ENCODE data around the gene PKD2L1. TPM values are rescaled to one million over a fixed set of nuclear protein-coding genes. Genes with fewer than 3 reads are reported as not detected.

The PKD2L1 gene
- total RNA-seq, 1 donor from 2014 or later, result not detected

DNA sequence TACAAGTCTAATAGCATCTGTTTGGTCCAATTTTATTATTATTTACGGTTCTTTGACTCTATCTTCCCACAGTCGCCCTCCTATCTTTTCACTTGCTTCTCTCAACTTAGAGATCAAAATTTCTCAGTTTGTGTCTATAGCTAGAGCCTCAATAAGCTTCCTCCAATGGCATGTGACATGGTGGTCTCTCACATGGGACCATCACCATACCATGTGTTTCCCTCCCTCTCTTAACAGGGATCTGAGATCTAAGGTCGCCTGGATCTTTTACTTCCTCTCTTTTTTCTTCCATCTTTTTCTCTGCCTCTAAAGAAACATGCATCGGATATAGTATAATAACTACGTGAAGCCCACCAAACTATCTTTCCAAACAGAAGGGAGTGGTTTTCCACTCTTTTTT is 1.8 kb downstream of the PKD2L1 start:
- no peak overlapping the region for H3K4me3 ChIP-seq (ENCODE audit: low read depth, low read length)
- TF ChIP-seq, protein P1, sequence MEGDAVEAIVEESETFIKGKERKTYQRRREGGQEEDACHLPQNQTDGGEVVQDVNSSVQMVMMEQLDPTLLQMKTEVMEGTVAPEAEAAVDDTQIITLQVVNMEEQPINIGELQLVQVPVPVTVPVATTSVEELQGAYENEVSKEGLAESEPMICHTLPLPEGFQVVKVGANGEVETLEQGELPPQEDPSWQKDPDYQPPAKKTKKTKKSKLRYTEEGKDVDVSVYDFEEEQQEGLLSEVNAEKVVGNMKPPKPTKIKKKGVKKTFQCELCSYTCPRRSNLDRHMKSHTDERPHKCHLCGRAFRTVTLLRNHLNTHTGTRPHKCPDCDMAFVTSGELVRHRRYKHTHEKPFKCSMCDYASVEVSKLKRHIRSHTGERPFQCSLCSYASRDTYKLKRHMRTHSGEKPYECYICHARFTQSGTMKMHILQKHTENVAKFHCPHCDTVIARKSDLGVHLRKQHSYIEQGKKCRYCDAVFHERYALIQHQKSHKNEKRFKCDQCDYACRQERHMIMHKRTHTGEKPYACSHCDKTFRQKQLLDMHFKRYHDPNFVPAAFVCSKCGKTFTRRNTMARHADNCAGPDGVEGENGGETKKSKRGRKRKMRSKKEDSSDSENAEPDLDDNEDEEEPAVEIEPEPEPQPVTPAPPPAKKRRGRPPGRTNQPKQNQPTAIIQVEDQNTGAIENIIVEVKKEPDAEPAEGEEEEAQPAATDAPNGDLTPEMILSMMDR (conservative IDR thresholded peaks at IDR 0.05; ENCODE audit: low read depth, low read length), result no peak
- DNase-seq (ENCODE audit: low read depth), result no peak

DNA sequence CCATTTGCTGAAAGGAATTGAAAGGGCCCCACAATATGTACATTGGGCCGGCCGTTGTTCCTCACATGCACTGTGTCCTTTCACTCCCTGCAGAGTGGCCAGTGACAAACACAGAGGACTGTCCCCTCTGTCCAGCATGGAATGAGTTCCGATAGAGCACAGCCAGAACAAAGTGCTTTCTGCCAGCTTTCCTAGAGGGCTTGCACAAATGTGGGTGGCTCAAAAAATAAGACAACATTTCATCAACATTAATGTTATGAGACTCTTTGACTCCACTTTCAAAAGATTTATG is 2.4 kb downstream of the PKD2L1 start:
- DNase-seq (ENCODE audit: low read depth), result no peak
- no peak overlapping the region for H3K4me3 ChIP-seq (ENCODE audit: low read depth, low read length)
- TF ChIP-seq, protein P1 (conservative IDR thresholded peaks at IDR 0.05; ENCODE audit: low read depth, low read length), result no peak

DNA sequence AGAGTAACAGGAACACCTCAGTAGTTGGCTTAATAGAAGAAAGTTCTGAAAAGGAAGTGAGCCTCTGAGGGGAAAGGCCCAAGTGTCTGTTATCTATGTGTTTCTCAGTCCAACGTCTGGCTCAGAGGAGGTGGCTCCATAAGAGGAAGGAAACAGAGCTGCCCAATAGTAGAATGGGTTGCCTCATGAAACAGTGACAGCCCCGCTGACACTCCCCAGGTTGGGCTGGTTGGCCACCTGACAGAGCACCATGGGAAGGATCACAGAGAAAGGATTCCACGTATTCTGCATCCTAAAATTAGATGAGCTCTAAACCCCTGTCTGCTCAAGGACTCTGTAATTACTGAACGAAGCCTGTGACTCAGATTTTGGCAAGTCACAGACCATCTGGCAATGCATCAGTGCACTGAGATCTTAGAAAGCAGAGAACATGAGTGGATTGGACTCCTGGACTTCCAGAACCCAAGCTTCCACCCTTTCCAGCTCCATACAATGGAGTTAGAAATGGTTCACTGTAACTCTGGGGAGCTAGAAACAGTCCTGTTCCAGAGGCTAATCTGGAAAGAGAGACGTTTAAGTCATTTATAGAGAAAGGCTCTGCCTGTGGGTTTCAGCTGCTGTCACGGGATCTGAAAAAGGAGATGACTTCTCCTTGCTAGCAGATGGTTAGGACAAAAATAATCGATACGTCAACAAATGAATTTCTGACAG is 2.9 kb downstream of the PKD2L1 start:
- H3K4me3 ChIP-seq (ENCODE audit: low read depth, low read length), result no peak overlapping the region
- TF ChIP-seq, protein P1 (conservative IDR thresholded peaks at IDR 0.05; ENCODE audit: low read depth, low read length), result no peak

DNA sequence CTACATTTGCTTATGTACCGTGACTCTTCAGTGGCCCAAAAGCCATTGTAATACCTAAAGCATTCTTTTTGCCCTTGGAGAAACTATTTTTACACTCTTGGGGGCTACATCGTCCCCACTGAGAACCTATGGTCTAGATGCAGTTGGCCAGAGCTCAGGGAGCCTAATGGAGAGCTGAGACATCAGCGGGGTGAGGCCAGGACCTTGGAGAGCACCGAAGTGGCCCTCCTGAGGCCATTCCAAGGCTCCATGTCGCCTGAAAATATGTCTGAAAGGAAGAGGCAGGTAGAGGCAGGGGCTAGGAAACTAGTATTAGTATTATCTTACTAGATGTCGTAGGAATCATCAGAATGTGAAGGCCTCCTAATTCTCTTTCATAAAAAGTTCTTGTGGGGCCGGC is 4.9 kb downstream of the PKD2L1 start:
- DNase-seq (ENCODE audit: low read depth), result no peak
- TF ChIP-seq, protein P1 (conservative IDR thresholded peaks at IDR 0.05; ENCODE audit: low read depth, low read length), result no peak
- H3K4me3 ChIP-seq (ENCODE audit: low read depth, low read length), result no peak overlapping the region

More for the DNA sequence above, 2.9 kb downstream of the PKD2L1 start:
- no peak for DNase-seq (ENCODE audit: low read depth)

DNA sequence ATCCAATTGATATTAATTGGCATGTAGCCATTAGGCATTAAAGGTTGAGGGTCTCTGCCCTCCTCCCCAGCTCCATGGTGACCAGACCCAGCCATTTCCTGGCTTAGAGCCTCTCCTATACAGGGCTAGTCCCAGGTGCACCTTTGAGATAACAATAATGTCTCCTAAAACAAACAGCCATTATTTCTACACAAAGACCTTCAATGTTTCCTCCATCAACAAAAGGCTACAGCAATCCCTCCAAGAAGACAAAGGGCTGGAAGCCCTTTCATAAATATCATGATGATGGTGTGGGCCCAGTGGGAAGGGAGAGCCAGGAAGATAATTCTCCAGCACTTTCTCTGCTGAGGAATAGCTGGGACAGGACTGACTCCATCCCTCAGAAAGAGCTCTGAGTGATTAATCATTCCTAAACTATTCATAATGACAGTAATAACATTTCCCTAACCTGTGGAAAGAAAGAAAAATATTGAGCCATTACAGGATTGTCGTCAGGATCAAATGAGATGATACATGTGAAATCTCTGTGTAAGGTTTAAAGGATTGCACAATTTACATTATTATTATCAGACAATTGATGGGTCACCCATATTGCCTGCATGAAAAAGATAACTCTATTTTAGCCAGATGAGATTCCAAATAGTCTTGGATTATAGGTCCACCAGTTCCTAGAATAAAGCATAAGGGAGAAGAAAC is 10.2 kb downstream of the PKD2L1 start:
- TF ChIP-seq, protein P1 (conservative IDR thresholded peaks at IDR 0.05; ENCODE audit: low read depth, low read length), result no peak
- no peak for DNase-seq (ENCODE audit: low read depth)
- no peak overlapping the region for H3K4me3 ChIP-seq (ENCODE audit: low read depth, low read length)

DNA sequence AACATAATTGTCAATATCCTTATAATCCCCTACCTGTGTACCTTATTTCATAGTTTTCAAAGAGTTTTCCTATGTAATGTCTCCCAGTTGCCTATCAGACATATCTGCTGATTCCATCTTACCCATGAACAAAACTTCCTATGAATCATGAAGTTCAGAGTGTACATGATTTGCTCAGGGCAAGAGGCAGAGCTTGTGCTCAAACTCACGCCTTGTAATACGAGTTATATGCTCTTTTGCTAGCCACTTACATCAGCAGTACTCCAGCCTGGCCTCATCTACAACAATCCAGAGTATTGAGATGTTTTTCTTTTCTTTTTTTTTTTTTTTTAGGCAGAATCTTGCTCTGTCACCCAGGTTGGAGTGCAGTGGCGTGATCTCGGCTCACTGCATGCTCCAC is 11.8 kb downstream of the PKD2L1 start:
- no peak for DNase-seq (ENCODE audit: low read depth)
- H3K4me3 ChIP-seq (ENCODE audit: low read depth, low read length), result no peak overlapping the region
- TF ChIP-seq, protein P1 (conservative IDR thresholded peaks at IDR 0.05; ENCODE audit: low read depth, low read length), result no peak

DNA sequence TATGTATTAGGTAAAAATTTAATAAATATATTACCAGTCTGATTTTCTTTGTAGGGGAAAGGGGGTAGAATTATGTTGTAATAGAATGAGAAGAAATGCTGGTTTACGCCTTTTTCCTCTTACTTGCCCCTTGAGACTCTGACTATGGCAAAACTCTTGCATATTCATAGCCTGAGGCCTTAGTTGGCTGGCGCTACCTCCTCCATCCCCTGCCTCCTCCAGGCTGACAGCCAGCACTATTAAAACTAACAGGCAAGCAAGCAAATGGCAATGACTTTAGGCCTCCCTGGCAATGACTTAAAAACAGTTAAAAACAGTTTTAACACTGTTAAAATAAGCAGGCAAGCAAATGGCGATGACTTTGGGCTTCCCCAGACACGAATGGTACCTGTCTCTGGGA is 14.4 kb downstream of the PKD2L1 start:
- TF ChIP-seq, protein P1 (conservative IDR thresholded peaks at IDR 0.05; ENCODE audit: low read depth, low read length), result no peak
- no peak for DNase-seq (ENCODE audit: low read depth)
- H3K4me3 ChIP-seq (ENCODE audit: low read depth, low read length), result no peak overlapping the region
